DND-41 (cell line): ENCODE results near the gene ERCC1.

Experiments
- ATAC-seq: fragments of 200-7000 bp; cut with Tn5 transposase; 3 replicates; pipeline ENCODE4 v1.9.1; 2021; ENCODE audit warnings: low read depth; ENCODE audit not compliant: insufficient read depth
- DNase-seq: peaks from one replicate; pipeline ENCODE4 v3.0.0-alpha.2; 2020
- H2AFZ ChIP-seq: 2 replicates; pipeline ENCODE4 v1.6.0; 2012; ENCODE audit warnings: low read depth, low read length
- H3K27ac ChIP-seq: 2 replicates; pipeline ENCODE4 v1.5.1; 2012; ENCODE audit warnings: low read length, inconsistent platforms
- H3K27me3 ChIP-seq: fragments of 200-600 bp; sonication (generic); 2 replicates; pipeline ENCODE4 v1.6.0; 2012; ENCODE audit warnings: low read length, mild to moderate bottlenecking, inconsistent platforms; ENCODE audit not compliant: insufficient read depth, poor library complexity
- H3K36me3 ChIP-seq: 2 replicates; pipeline ENCODE4 v1.5.1; 2012; ENCODE audit warnings: low read length, inconsistent platforms; ENCODE audit not compliant: insufficient read depth
- H3K4me1 ChIP-seq: 2 replicates; pipeline ENCODE4 v1.5.1; 2012; ENCODE audit warnings: mild to moderate bottlenecking, low read length; ENCODE audit not compliant: insufficient read depth
- H3K4me2 ChIP-seq: 2 replicates; pipeline ENCODE4 v1.6.0; 2012; ENCODE audit warnings: mild to moderate bottlenecking, moderate library complexity, low read length, inconsistent platforms; ENCODE audit not compliant: insufficient read depth
- H3K4me3 ChIP-seq, 2 experiments: fragments of 200-600 bp in 1 of 2; shearing (Covaris generic) in 1 of 2; 2 replicates each; pipeline ENCODE4 v1.5.1; 2012 to 2016; ENCODE audit warnings: inconsistent platforms in 2 of 2, low read length in 2 of 2, mild to moderate bottlenecking in 2 of 2, low read depth in 1 of 2, moderate library complexity in 1 of 2
- H3K79me2 ChIP-seq: 2 replicates; pipeline ENCODE4 v1.6.0; 2012; ENCODE audit warnings: low read length, inconsistent platforms; ENCODE audit not compliant: insufficient read depth
- H3K9ac ChIP-seq: 2 replicates; pipeline ENCODE4 v1.6.0; 2012; ENCODE audit warnings: low read depth, mild to moderate bottlenecking, inconsistent platforms, low read length, moderate library complexity
- H3K9me3 ChIP-seq: 2 replicates; pipeline ENCODE4 v1.5.1; 2012; ENCODE audit warnings: low read length, moderate library complexity, mild to moderate bottlenecking, inconsistent platforms; ENCODE audit not compliant: insufficient read depth, severe bottlenecking
- H4K20me1 ChIP-seq: 2 replicates; pipeline ENCODE4 v1.6.0; 2012; ENCODE audit warnings: low read length; ENCODE audit not compliant: insufficient read depth
- EZH2 ChIP-seq: IDR thresholded peaks from 3 replicates; pipeline ENCODE4 v1.6.1; 2012; ENCODE audit warnings: borderline replicate concordance, low read depth, mild to moderate bottlenecking, moderate library complexity, low read length, inconsistent platforms; ENCODE audit not compliant: severe bottlenecking
- TF ChIP-seq, protein P1 (sequence below): IDR thresholded peaks from 2 replicates; pipeline ENCODE4 v1.5.1; 2012; ENCODE audit warnings: borderline replicate concordance, low read length, moderate library complexity, mild to moderate bottlenecking; ENCODE audit not compliant: poor library complexity, severe bottlenecking; ENCODE audit errors: extremely low read depth

Gene ERCC1

DNA sequence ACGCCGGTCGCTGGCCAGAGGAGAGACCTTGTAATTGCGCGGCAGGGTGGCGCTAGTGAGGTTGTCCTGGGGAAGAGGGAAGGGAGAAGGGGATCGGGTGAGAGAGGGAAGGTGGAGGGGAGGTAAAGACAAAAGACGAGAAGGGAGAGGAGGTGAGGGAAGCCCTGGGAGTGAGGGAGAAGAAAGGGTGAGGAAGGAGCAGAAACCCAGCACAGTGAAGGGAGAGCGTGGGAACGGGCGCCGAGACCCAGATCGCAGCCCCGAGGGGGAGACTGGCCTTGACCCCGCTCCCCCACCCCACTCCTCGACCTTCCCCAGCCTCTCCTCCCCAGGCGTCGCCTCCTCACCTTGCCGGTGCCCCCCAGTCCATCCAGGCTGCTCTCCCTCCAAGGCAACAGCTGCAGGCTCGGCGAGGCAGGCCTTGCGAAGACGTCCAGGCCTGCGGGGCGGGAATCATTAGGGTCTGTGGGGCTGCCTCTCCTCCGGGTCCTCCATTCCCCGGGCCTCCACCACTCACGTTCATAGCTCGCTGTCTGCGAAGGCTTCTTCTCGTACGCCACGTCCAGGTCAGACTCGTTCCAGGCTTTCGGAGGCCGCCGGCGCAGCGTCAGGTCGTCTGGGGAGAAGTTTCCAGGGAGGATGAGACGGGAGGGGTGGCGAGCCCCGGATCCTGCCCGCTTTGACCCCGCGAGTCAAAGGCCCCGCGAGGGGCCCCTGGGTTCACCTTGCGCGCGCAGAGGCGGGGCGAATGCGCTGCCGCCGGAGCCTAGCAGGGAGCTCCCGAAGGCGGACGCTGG, 27.7 kb downstream of the ERCC1 start:
- Histone ChIP-seq H3K4me3 (no peak overlapping the region), H3K36me3 (no peaks in the 10 kb centered on the region), H2AFZ (no peak overlapping the region), H4K20me1 (no peaks in the 10 kb centered on the region), H3K9me3 (no peaks in the 10 kb centered on the region), H3K79me2 (no peaks in the 10 kb centered on the region), H3K27ac (no peak overlapping the region), H3K4me1 (no peaks in the 10 kb centered on the region), H3K9ac (no peak overlapping the region), H3K27me3 (no peaks in the 10 kb centered on the region), H3K4me2 (no peak overlapping the region)
- TF ChIP-seq, protein P1, sequence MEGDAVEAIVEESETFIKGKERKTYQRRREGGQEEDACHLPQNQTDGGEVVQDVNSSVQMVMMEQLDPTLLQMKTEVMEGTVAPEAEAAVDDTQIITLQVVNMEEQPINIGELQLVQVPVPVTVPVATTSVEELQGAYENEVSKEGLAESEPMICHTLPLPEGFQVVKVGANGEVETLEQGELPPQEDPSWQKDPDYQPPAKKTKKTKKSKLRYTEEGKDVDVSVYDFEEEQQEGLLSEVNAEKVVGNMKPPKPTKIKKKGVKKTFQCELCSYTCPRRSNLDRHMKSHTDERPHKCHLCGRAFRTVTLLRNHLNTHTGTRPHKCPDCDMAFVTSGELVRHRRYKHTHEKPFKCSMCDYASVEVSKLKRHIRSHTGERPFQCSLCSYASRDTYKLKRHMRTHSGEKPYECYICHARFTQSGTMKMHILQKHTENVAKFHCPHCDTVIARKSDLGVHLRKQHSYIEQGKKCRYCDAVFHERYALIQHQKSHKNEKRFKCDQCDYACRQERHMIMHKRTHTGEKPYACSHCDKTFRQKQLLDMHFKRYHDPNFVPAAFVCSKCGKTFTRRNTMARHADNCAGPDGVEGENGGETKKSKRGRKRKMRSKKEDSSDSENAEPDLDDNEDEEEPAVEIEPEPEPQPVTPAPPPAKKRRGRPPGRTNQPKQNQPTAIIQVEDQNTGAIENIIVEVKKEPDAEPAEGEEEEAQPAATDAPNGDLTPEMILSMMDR, result no peak
- TF ChIP-seq EZH2, result no peak
- ATAC-seq, result no peak
- DNase-seq, result no peak

DNA sequence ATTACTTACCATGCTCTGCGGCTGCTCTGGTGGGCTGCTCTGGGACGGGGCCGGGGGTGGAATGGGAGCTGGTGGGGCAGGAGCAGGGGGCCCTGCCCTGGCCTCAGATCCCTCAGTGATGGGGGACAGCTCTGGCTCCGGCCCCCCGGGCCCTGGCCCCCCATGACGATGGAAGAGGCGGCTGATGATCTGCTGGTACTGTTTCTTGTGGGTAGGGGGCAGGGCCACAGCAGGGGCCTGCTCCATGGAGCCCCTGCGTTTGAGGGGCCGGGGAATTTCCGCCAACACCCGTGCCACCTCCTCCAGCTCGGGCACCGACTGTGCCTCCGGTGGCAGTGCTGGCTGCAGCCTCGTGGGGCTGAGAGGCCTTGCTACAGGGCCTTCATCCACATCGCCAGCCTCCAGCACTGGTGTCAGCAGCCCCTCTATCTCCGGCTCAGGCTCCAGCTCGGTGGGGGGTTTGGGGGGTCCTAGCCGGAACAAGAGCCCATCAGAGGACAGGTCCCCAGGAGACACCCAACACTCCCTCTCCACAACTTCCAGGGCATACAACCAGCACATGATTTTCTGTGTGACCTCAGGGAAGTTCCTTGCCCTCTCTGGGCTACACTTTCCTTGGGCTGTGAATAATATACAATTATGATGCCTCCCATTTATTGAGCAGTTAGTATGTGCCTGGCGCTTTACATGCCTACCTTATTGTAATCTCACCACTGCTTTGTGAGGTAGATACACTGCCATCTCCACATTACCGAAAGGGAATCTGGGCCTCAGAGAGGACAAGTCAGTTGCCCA, 31.6 kb downstream of the ERCC1 start:
- TF ChIP-seq, protein P1, result no peak
- TF ChIP-seq EZH2, result no peak
- DNase-seq, result no peak
- Histone ChIP-seq H3K9ac (no peak overlapping the region), H3K36me3 (no peaks in the 10 kb centered on the region), H4K20me1 (no peaks in the 10 kb centered on the region), H3K9me3 (no peaks in the 10 kb centered on the region), H3K4me2 (no peak overlapping the region), H3K27me3 (no peaks in the 10 kb centered on the region), H3K4me1 (no peaks in the 10 kb centered on the region), H3K79me2 (no peaks in the 10 kb centered on the region), H2AFZ (no peak overlapping the region), H3K27ac (no peak overlapping the region), H3K4me3 (no peak overlapping the region)
- ATAC-seq, result no peak

DNA sequence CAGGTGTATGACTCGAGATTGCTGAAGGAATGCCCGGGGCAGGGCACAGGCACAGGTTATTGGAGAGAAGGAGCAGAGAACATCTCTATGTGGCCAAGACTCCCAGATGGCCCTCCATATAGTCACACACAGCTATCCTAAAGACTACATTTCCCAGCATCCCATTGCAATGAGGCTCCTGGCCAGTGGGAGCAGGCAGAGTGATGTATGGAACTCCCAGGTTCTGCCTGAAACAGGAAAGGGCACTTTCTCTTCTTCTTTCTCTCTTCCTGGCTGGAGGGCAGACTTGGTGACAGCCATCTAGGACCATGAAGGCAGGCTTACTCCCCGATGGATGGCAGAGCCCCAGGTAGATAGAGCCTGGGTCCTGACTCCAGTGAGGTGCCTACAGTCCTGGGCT, 32.4 kb downstream of the ERCC1 start:
- H3K27ac ChIP-seq, result no peak overlapping the region
- H3K4me3 ChIP-seq, result no peak overlapping the region
- no peak for TF ChIP-seq EZH2
- TF ChIP-seq, protein P1, result no peak
- no peaks in the 10 kb centered on the region for H3K4me1 ChIP-seq
- ATAC-seq (no peak), DNase-seq (no peak)
- no peaks in the 10 kb centered on the region for H3K27me3 ChIP-seq
- H3K9ac ChIP-seq, result no peak overlapping the region
- no peak overlapping the region for H3K4me2 ChIP-seq
- no peaks in the 10 kb centered on the region for H4K20me1 ChIP-seq
- no peak overlapping the region for H2AFZ ChIP-seq
- no peaks in the 10 kb centered on the region for H3K9me3 ChIP-seq
- H3K79me2 ChIP-seq, result no peaks in the 10 kb centered on the region
- no peaks in the 10 kb centered on the region for H3K36me3 ChIP-seq
